Measurements from ENCODE around the gene MRPL14. TPM values are rescaled to one million over a fixed set of nuclear protein-coding genes. Genes with fewer than 3 reads are reported as not detected.
A peak's percentile ranks its signal among the peaks of the same experiment; 100 is the strongest.

Gene MRPL14
- total and polyA plus RNA-seq, 9 of the 15 experiments (the other 6 are each of a cell fraction or from before 2014, with no cell fraction given): 126 to 424 (median 165) TPM

GRCh38 chr6:44073612-44074438, 53.4 kb downstream of the MRPL14 start (continued):
- TF ChIP-seq MTA3 (IDR thresholded peaks at IDR 0.05; ENCODE audit: borderline replicate concordance): no peak
- TF ChIP-seq ZNF311 (CRISPR knock-in tag; IDR thresholded peaks at IDR 0.05): no peak
- TF ChIP-seq IFI16 (CRISPR knock-in tag; IDR thresholded peaks at IDR 0.05): 0 out of 2 replicates have a peak, but pooled peaks have one; percentile 27
- TF ChIP-seq IRF2 (CRISPR knock-in tag; IDR thresholded peaks at IDR 0.05): no peak
- no peak for TF ChIP-seq CBFA2T2 (conservative IDR thresholded peaks at IDR 0.05)
- no peak for TF ChIP-seq POLR2AphosphoS2 (IDR thresholded peaks at IDR 0.05; ENCODE audit: low read length)
- 0 out of 2 replicates have a peak, but pooled peaks have one; percentile 0 for TF ChIP-seq TFE3 (CRISPR knock-in tag; IDR thresholded peaks at IDR 0.05)
- no peak for TF ChIP-seq PHF20 (IDR thresholded peaks at IDR 0.05; ENCODE audit: partially characterized antibody)
- TF ChIP-seq ZKSCAN3 (CRISPR knock-in tag; IDR thresholded peaks at IDR 0.05): no peak
- no peak for TF ChIP-seq EZH2 (IDR thresholded peaks at IDR 0.05; ENCODE audit: borderline replicate concordance, low read depth, low read length)
- TF ChIP-seq ADNP (tag; IDR thresholded peaks at IDR 0.05): no peak
- no peak for TF ChIP-seq TCF3 (CRISPR knock-in tag; IDR thresholded peaks at IDR 0.05)
- no peak for TF ChIP-seq ILF3 (IDR thresholded peaks at IDR 0.05; ENCODE audit: borderline replicate concordance)
- TF ChIP-seq SREBF2 (CRISPR knock-in tag; IDR thresholded peaks at IDR 0.05): no peak
- TF ChIP-seq CXXC5 (CRISPR knock-in tag; IDR thresholded peaks at IDR 0.05): no peak
- no peak for TF ChIP-seq MITF (IDR thresholded peaks at IDR 0.05)
- TF ChIP-seq ZNF668 (CRISPR knock-in tag; IDR thresholded peaks at IDR 0.05): no peak
- TF ChIP-seq MEF2D (tag; conservative IDR thresholded peaks at IDR 0.05; ENCODE audit: low read depth): no peak
- no peak for TF ChIP-seq ZNF146 (CRISPR knock-in tag; IDR thresholded peaks at IDR 0.05; ENCODE audit: unreplicated experiment)
- no peak for TF ChIP-seq ZNF384 (IDR thresholded peaks at IDR 0.05; ENCODE audit: low read depth, low read length)
- TF ChIP-seq RB1 (IDR thresholded peaks at IDR 0.05; ENCODE audit: low read depth): peak; percentile 10; the same call in 1 of the 2 replicates
- TF ChIP-seq L3MBTL2 (IDR thresholded peaks at IDR 0.05): no peak
- TF ChIP-seq ZNF695 (CRISPR knock-in tag; IDR thresholded peaks at IDR 0.05): no peak
- TF ChIP-seq ZNF253 (CRISPR knock-in tag; conservative IDR thresholded peaks at IDR 0.05): no peak
- TF ChIP-seq CSDE1 (IDR thresholded peaks at IDR 0.05): no peak
- TF ChIP-seq PHB (CRISPR knock-in tag; IDR thresholded peaks at IDR 0.05): 0 out of 2 replicates have a peak, but pooled peaks have one; percentile 48
- peak; percentile 83; the same call in 1 of the 2 replicates for TF ChIP-seq THRB (CRISPR knock-in tag; conservative IDR thresholded peaks at IDR 0.05)
- no peak for TF ChIP-seq ZFPM2 (CRISPR knock-in tag; IDR thresholded peaks at IDR 0.05)

All from K562 (cell line).